Body of pancreas (tissue), 4 donors: ENCODE data around the gene ST3GAL6. TPM values are rescaled to one million over a fixed set of nuclear protein-coding genes. Genes with fewer than 3 reads are reported as not detected.
A peak's percentile ranks its signal among the peaks of the same experiment; 100 is the strongest.

Experiments
- ATAC-seq: fragments of 150-250 bp; one replicate; pipeline ENCODE4 v1.9.1; 2016
- DNase-seq, 4 donors: peaks; one replicate each; pipeline ENCODE4 v3.0.0-alpha.2; 2019
- H3K27ac ChIP-seq, 4 donors: fragments of 200-600 bp; sonication (generic); 1 replicate in 3 of 4; 2 replicates in 1 of 4; pipeline versions ENCODE4 v1.5.1 to v1.6.1; 2016 to 2019; ENCODE audit warnings: mild to moderate bottlenecking in 1 of 4, mixed read lengths in 1 of 4, moderate library complexity in 1 of 4
- H3K27me3 ChIP-seq, 2 donors: fragments of 200-600 bp; sonication (generic); one replicate each; pipeline ENCODE4 v1.6.0; 2016; ENCODE audit warnings: mild to moderate bottlenecking in 1 of 2
- H3K36me3 ChIP-seq, 2 donors: fragments of 200-600 bp; sonication (generic); replicated peaks in 1 of 2; 2 replicates each; pipeline ENCODE4 v1.5.1; 2016; ENCODE audit warnings: low read depth in 2 of 2; ENCODE audit not compliant: insufficient read depth in 1 of 2
- H3K4me1 ChIP-seq: fragments of 200-600 bp; sonication (generic); one replicate; pipeline ENCODE4 v1.6.0; 2016
- H3K4me3 ChIP-seq, 2 donors: fragments of 200-600 bp; sonication (generic); 1 replicate in 1 of 2; 2 replicates in 1 of 2; pipeline ENCODE4 v1.5.1; 2016 to 2019
- H3K9me3 ChIP-seq, 3 donors: fragments of 200-600 bp; sonication (generic); 1 replicate in 2 of 3; 2 replicates in 1 of 3; pipeline ENCODE4 v1.5.1; 2016
- CTCF ChIP-seq, 7 experiments: fragments of 450-650 bp in 4 of 7; fragments of 200-600 bp in 3 of 7; sonication (generic) in 3 of 7; IDR thresholded peaks; one replicate each; pipeline ENCODE4 v1.5.1; 2016 to 2019; ENCODE audit warnings: antibody characterized with exemption in 7 of 7
- POLR2A ChIP-seq, 3 donors: fragments of 450-650 bp; IDR thresholded peaks; one replicate each; pipeline ENCODE4 v1.6.1; 2016; ENCODE audit warnings: antibody characterized with exemption in 3 of 3, mild to moderate bottlenecking in 2 of 3
- WGBS, 2 donors: methylation state at CpG; one replicate each; pipeline ENCODE4 v1.1.5; 2017; 5-methylcytosine and 5-hydroxymethylcytosine counted together
- intact Hi-C: fragments of 100-400 bp; cut with DNase I; formaldehyde crosslinking; loops from one replicate; pipeline ENCODE4 v1.15.1; 2023
- total RNA-seq, 2 donors: library from RNA; depleted of rRNA; stranded (reverse); fragments of >200 nt; gene quantifications; one replicate each; pipeline ENCODE4 v1.1.0, GENCODE V29; 2016

ST3GAL6 gene
- total RNA-seq, 2 donors from 2014 or later: 8.0 to 35.3 TPM

- TF ChIP-seq CTCF (IDR thresholded peaks at IDR 0.05): no peak
- no peak for TF ChIP-seq POLR2A (IDR thresholded peaks at IDR 0.05)
- Histone ChIP-seq H3K4me3 (no peak overlapping the region), H3K36me3 (no peaks in the 10 kb centered on the region), H3K27ac (peak overlapping the region in 1 of 4 donors; percentile 46), H3K9me3 (no peaks in the 10 kb centered on the region), H3K27me3 (no peaks in the 10 kb centered on the region), H3K4me1 (peaks cover 13% of the 10 kb centered on the region)
- DNase-seq: no peak
- intact Hi-C loops: no loop called here
- ATAC-seq: no peak
- WGBS, 2 donors: 37 to 52% methylated on average over 5 of the region's 5 CpGs
These were observed 779 bp downstream of the ST3GAL6 start for GRCh38 chr3:98763819-98764418.

GRCh38 chr3:98764472-98764884, 1.3 kb downstream of the ST3GAL6 start:
- ATAC-seq (no peak), DNase-seq (no peak)
- Histone ChIP-seq H3K27me3 (no peaks in the 10 kb centered on the region), H3K4me3 (no peak overlapping the region), H3K4me1 (peaks cover 13% of the 10 kb centered on the region), H3K27ac (no peak overlapping the region), H3K9me3 (no peaks in the 10 kb centered on the region), H3K36me3 (no peaks in the 10 kb centered on the region)
- no peak for TF ChIP-seq CTCF (IDR thresholded peaks at IDR 0.05)
- TF ChIP-seq POLR2A (IDR thresholded peaks at IDR 0.05): no peak
- intact Hi-C loops: no loop called here
- 35 to 40% methylated on average over 4 of the region's 4 CpGs for WGBS, 2 donors

GRCh38 chr3:98765721-98766120, 2.6 kb downstream of the ST3GAL6 start:
- ATAC-seq: no peak
- Histone ChIP-seq H3K27ac (no peak overlapping the region), H3K36me3 (no peaks in the 10 kb centered on the region), H3K4me3 (no peak overlapping the region), H3K27me3 (no peaks in the 10 kb centered on the region), H3K4me1 (peaks cover 17% of the 10 kb centered on the region), H3K9me3 (no peaks in the 10 kb centered on the region)
- WGBS, 2 donors: 61 to 72% methylated on average over 4 of the region's 4 CpGs
- no peak for TF ChIP-seq POLR2A (IDR thresholded peaks at IDR 0.05)
- no peak for TF ChIP-seq CTCF (IDR thresholded peaks at IDR 0.05)
- intact Hi-C loops: no loop called here
- DNase-seq: no peak

- Histone ChIP-seq H3K4me3 (no peak overlapping the region), H3K27ac (no peak overlapping the region), H3K36me3 (no peaks in the 10 kb centered on the region), H3K4me1 (peaks cover 20% of the 10 kb centered on the region), H3K27me3 (no peaks in the 10 kb centered on the region), H3K9me3 (no peaks in the 10 kb centered on the region)
- intact Hi-C loops: no loop called here
- no peak for TF ChIP-seq POLR2A (IDR thresholded peaks at IDR 0.05)
- no peak for TF ChIP-seq CTCF (IDR thresholded peaks at IDR 0.05)
- no peak for DNase-seq
- ATAC-seq: no peak
These were observed 3.8 kb downstream of the ST3GAL6 start for GRCh38 chr3:98766924-98767323.

DNA sequence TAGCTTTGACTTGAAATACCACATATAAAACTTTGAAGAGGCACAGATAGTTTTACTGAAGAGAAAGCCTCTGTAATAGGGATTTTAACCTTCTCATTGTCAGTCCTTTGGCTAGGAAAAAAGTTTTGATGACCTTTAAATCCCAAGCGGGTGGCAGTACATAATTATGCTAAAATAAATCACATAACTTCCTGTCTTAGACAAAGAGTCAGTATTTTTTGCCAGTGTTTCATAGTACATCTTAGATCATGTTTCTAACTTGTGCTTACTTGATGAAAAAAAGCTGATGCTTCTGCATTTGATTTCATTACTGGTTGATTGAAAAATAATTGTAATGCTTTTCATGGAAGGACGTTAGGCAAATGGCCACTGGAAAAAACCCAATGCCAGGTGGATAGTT, 5.8 kb downstream of the ST3GAL6 start:
- Histone ChIP-seq H3K36me3 (no peaks in the 10 kb centered on the region), H3K4me1 (peaks cover 15% of the 10 kb centered on the region), H3K27me3 (no peaks in the 10 kb centered on the region), H3K9me3 (no peaks in the 10 kb centered on the region), H3K4me3 (no peak overlapping the region), H3K27ac (peak overlapping the region in 3 of 4 donors; percentile 78 to 84 (median 81))
- ATAC-seq (no peak), DNase-seq (no peak)
- 46 to 56% methylated on average over 2 of the region's 2 CpGs for WGBS, 2 donors
- TF ChIP-seq CTCF (IDR thresholded peaks at IDR 0.05): no peak
- TF ChIP-seq POLR2A (IDR thresholded peaks at IDR 0.05): no peak
- intact Hi-C loops: no loop called here
